Activated CD4-positive, alpha-beta T cell treated with anti-CD3 and anti-CD28 coated beads, Interleukin-10, Interleukin-2, amounts not matched to agents 100 ng/mL and 50 ng/mL, durations not matched to agents 16 hours and 8 hours (primary cell): ENCODE results near the gene LRRC7.

Experiments
- DNase-seq: peaks from one replicate; pipeline ENCODE4 v3.0.0-alpha.2; 2020

The LRRC7 gene

GRCh38 chr1:69592341-69592740 is 24.6 kb downstream of the LRRC7 start:
- no peak for DNase-seq

GRCh38 chr1:69595486-69595885 is 27.8 kb downstream of the LRRC7 start:
- no peak for DNase-seq

- no peak for DNase-seq
Measured at GRCh38 chr1:69611316-69611715, 43.6 kb downstream of the LRRC7 start.

GRCh38 chr1:69613414-69613813 is 45.7 kb downstream of the LRRC7 start:
- DNase-seq = no peak

- no peak for DNase-seq
Measured at GRCh38 chr1:69638673-69639072, 71.0 kb downstream of the LRRC7 start.

- DNase-seq = no peak
Measured at GRCh38 chr1:69639159-69639558, 71.4 kb downstream of the LRRC7 start.

- no peak for DNase-seq
Measured at GRCh38 chr1:69643266-69643665, 75.5 kb downstream of the LRRC7 start.

- DNase-seq = no peak
Measured at GRCh38 chr1:69645477-69645876, 77.8 kb downstream of the LRRC7 start.

GRCh38 chr1:69648486-69648885 is 80.8 kb downstream of the LRRC7 start:
- no peak for DNase-seq

- DNase-seq = no peak
Measured at GRCh38 chr1:69649383-69649990, 81.8 kb downstream of the LRRC7 start.

GRCh38 chr1:69650779-69651178 is 83.1 kb downstream of the LRRC7 start:
- DNase-seq = no peak

GRCh38 chr1:69651656-69652055 is 83.9 kb downstream of the LRRC7 start:
- DNase-seq = no peak

- no peak for DNase-seq
Measured at GRCh38 chr1:69657971-69658370, 90.2 kb downstream of the LRRC7 start.

- DNase-seq = no peak
Measured at GRCh38 chr1:69661686-69662085, 94.0 kb downstream of the LRRC7 start.

- no peak for DNase-seq
Measured at GRCh38 chr1:69662321-69662720, 94.6 kb downstream of the LRRC7 start.

- DNase-seq = no peak
Measured at GRCh38 chr1:69671363-69672010, 103.8 kb downstream of the LRRC7 start.

GRCh38 chr1:69673321-69673720 is 105.6 kb downstream of the LRRC7 start:
- DNase-seq = no peak

- no peak for DNase-seq
Measured at GRCh38 chr1:69679965-69680364, 112.2 kb downstream of the LRRC7 start.

GRCh38 chr1:69686367-69686984 is 118.8 kb downstream of the LRRC7 start:
- no peak for DNase-seq

GRCh38 chr1:69688193-69688592 is 120.5 kb downstream of the LRRC7 start:
- DNase-seq = no peak

GRCh38 chr1:69691179-69691578 is 123.5 kb downstream of the LRRC7 start:
- DNase-seq = no peak

GRCh38 chr1:69693921-69694675 is 126.4 kb downstream of the LRRC7 start:
- no peak for DNase-seq

- no peak for DNase-seq
Measured at GRCh38 chr1:69697340-69697739, 129.6 kb downstream of the LRRC7 start.

- DNase-seq = no peak
Measured at GRCh38 chr1:69700770-69701169, 133.0 kb downstream of the LRRC7 start.
